ENCODE data around the gene VEZF1.

Gene VEZF1

GRCh38 chr17:57925361-57925990 lies 62.6 kb downstream of the VEZF1 start:
- Histone ChIP-seq H3K36me3 (ENCODE audit: low read depth) (no peaks in the 10 kb centered on the region), H3K4me3 (ENCODE audit: severe bottlenecking) (no peak overlapping the region), H3K27me3 (ENCODE audit: insufficient read depth, poor library complexity, severe bottlenecking) (no peaks in the 10 kb centered on the region), H3K27ac (ENCODE audit: poor library complexity, severe bottlenecking) (no peak overlapping the region), H3K4me1 (ENCODE audit: insufficient read depth, poor library complexity, severe bottlenecking) (peaks cover 24% of the 10 kb centered on the region), H3K9me3 (ENCODE audit: severe bottlenecking) (no peaks in the 10 kb centered on the region)
- ATAC-seq (ENCODE audit: low read depth) (no peak), DNase-seq (ENCODE audit: low spot score) (no peak)
- TF ChIP-seq CTCF (IDR thresholded peaks at IDR 0.05; ENCODE audit: poor library complexity, severe bottlenecking): no peak

GRCh38 chr17:57924677-57925076 lies 63.4 kb downstream of the VEZF1 start:
- no peak for DNase-seq (ENCODE audit: low spot score)
- H3K4me1 ChIP-seq (ENCODE audit: insufficient read depth, poor library complexity, severe bottlenecking): peaks cover 24% of the 10 kb centered on the region
- no peaks in the 10 kb centered on the region for H3K36me3 ChIP-seq (ENCODE audit: low read depth)
- H3K27ac ChIP-seq (ENCODE audit: poor library complexity, severe bottlenecking): no peak overlapping the region
- no peaks in the 10 kb centered on the region for H3K27me3 ChIP-seq (ENCODE audit: insufficient read depth, poor library complexity, severe bottlenecking)
- H3K9me3 ChIP-seq (ENCODE audit: severe bottlenecking): no peaks in the 10 kb centered on the region
- TF ChIP-seq CTCF (IDR thresholded peaks at IDR 0.05; ENCODE audit: poor library complexity, severe bottlenecking): no peak
- H3K4me3 ChIP-seq (ENCODE audit: severe bottlenecking): no peak overlapping the region
- no peak for ATAC-seq (ENCODE audit: low read depth)
